Breast epithelium (tissue), 4 donors: ENCODE data around the gene C1orf21. TPM values are rescaled to one million over a fixed set of nuclear protein-coding genes. Genes with fewer than 3 reads are reported as not detected.
A peak's percentile ranks its signal among the peaks of the same experiment; 100 is the strongest.

Experiments
- DNase-seq, 2 donors: peaks; one replicate each; pipeline ENCODE4 v3.0.0-alpha.2; 2019; ENCODE audit warnings: low spot score in 2 of 2
- H3K27ac ChIP-seq, 2 donors: fragments of 200-600 bp; sonication (generic) in 1 of 2; one replicate each; pipeline ENCODE4 v1.5.1; 2016 to 2019; ENCODE audit warnings: mild to moderate bottlenecking in 1 of 2
- H3K27me3 ChIP-seq, 2 donors: fragments of 200-600 bp; sonication (generic) in 1 of 2; one replicate each; pipeline versions ENCODE4 v1.5.1 to v1.6.0; 2017 to 2019; ENCODE audit warnings: control low read depth in 1 of 2, mild to moderate bottlenecking in 1 of 2
- H3K36me3 ChIP-seq: fragments of 200-600 bp; one replicate; pipeline ENCODE4 v1.5.1; 2019
- H3K4me1 ChIP-seq, 2 donors: fragments of 200-600 bp; sonication (generic); one replicate each; pipeline ENCODE4 v1.5.1; 2016 to 2019; ENCODE audit warnings: control low read depth in 1 of 2
- H3K4me3 ChIP-seq, 3 donors: fragments of 200-600 bp; sonication (generic); 1 replicate in 2 of 3; 2 replicates in 1 of 3; pipeline ENCODE4 v1.5.1; 2016 to 2019; ENCODE audit warnings: mild to moderate bottlenecking in 3 of 3, moderate library complexity in 2 of 3
- H3K9me3 ChIP-seq, 2 donors: fragments of 200-600 bp; sonication (generic) in 1 of 2; one replicate each; pipeline ENCODE4 v1.5.1; 2016 to 2019; ENCODE audit warnings: control low read depth in 1 of 2
- POLR2A ChIP-seq: fragments of 450-650 bp; IDR thresholded peaks from one replicate; pipeline ENCODE4 v1.6.1; 2016; ENCODE audit warnings: antibody characterized with exemption, mild to moderate bottlenecking, moderate library complexity
- POLR2AphosphoS5 ChIP-seq, 3 donors: sonication (generic); formaldehyde crosslinking; IDR thresholded peaks; one replicate each; pipeline ENCODE4 v1.6.1; 2017; ENCODE audit warnings: antibody characterized with exemption in 3 of 3
- intact Hi-C: fragments of 100-400 bp; cut with DNase I; formaldehyde crosslinking; loops from one replicate; pipeline ENCODE4 v1.15.1; 2023; ENCODE audit warnings: low total_unique reads
- total RNA-seq, 3 donors: library from RNA; depleted of rRNA; stranded (reverse); fragments of >200 nt; gene quantifications; one replicate each; pipeline ENCODE4 v1.1.0, GENCODE V29; 2016
- TF ChIP-seq, protein P1 (sequence below), 3 donors: fragments of 450-650 bp; IDR thresholded peaks; one replicate each; pipeline ENCODE4 v1.5.1; 2016 to 2017; ENCODE audit warnings: antibody characterized with exemption in 3 of 3, mild to moderate bottlenecking in 3 of 3, moderate library complexity in 3 of 3

Gene C1orf21
- total RNA-seq, 3 donors from 2014 or later: 31.5 to 75.7 (median 54.7) TPM

DNA sequence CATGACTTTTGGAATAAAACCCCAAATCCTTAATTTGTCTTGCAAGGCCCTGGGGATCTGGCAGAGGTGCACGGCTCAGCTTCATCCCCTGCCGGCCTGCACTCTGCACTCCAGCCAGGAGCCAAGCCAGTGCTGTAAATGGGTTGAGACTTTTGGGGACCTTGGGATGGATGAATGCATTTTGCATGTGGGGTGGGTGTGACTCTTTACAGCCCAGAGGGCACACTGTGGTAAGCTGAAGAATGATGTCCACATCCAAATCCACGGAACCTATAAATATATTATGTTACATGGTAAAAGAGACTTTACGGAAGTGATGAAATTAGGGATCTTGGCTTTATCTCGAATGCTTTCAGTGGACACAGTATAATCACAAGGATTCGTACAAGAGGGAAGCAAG, 190.0 kb downstream of the C1orf21 start:
- intact Hi-C loops: no loop called here
- no peak for TF ChIP-seq POLR2A
- TF ChIP-seq, protein P1, sequence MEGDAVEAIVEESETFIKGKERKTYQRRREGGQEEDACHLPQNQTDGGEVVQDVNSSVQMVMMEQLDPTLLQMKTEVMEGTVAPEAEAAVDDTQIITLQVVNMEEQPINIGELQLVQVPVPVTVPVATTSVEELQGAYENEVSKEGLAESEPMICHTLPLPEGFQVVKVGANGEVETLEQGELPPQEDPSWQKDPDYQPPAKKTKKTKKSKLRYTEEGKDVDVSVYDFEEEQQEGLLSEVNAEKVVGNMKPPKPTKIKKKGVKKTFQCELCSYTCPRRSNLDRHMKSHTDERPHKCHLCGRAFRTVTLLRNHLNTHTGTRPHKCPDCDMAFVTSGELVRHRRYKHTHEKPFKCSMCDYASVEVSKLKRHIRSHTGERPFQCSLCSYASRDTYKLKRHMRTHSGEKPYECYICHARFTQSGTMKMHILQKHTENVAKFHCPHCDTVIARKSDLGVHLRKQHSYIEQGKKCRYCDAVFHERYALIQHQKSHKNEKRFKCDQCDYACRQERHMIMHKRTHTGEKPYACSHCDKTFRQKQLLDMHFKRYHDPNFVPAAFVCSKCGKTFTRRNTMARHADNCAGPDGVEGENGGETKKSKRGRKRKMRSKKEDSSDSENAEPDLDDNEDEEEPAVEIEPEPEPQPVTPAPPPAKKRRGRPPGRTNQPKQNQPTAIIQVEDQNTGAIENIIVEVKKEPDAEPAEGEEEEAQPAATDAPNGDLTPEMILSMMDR (IDR thresholded peaks at IDR 0.05): no peak
- TF ChIP-seq POLR2AphosphoS5 (IDR thresholded peaks at IDR 0.05): no peak
- H3K36me3 ChIP-seq: no peaks in the 10 kb centered on the region
- no peaks in the 10 kb centered on the region for H3K4me1 ChIP-seq
- no peaks in the 10 kb centered on the region for H3K27me3 ChIP-seq
- no peak overlapping the region for H3K4me3 ChIP-seq
- H3K9me3 ChIP-seq: peaks cover 0 to 8% of the 10 kb centered on the region in 2 donors
- peak overlapping the region in 1 of 2 donors; percentile 57 for H3K27ac ChIP-seq
- DNase-seq: no peak

DNA sequence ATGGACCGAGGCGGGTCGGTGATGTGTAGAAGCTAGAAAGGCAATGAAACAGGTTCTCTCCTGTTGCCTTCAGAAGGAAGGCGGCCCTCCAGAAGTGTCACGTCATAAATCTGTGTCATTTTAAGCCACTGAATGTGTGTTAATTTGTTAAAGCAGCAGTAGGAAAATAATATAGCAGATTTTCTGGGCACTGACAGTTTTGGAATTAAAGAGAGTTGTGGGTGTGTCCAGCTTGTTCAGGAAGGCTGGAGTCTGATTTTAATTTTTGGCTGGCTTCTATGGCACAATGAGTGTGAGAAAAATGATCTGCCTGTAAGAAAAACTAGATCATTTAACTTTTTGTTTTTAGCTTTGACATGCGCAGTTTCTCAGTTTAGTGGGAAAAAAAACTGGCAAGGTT, 190.5 kb downstream of the C1orf21 start:
- Histone ChIP-seq H3K36me3 (no peaks in the 10 kb centered on the region), H3K9me3 (peaks cover 0 to 8% of the 10 kb centered on the region in 2 donors), H3K4me1 (no peaks in the 10 kb centered on the region), H3K4me3 (no peak overlapping the region), H3K27me3 (no peaks in the 10 kb centered on the region), H3K27ac (peak overlapping the region in 1 of 2 donors; percentile 57)
- no peak for DNase-seq
- no peak for TF ChIP-seq POLR2A
- no peak for TF ChIP-seq POLR2AphosphoS5 (IDR thresholded peaks at IDR 0.05)
- TF ChIP-seq, protein P1 (IDR thresholded peaks at IDR 0.05): no peak
- intact Hi-C loops: no loop called here

DNA sequence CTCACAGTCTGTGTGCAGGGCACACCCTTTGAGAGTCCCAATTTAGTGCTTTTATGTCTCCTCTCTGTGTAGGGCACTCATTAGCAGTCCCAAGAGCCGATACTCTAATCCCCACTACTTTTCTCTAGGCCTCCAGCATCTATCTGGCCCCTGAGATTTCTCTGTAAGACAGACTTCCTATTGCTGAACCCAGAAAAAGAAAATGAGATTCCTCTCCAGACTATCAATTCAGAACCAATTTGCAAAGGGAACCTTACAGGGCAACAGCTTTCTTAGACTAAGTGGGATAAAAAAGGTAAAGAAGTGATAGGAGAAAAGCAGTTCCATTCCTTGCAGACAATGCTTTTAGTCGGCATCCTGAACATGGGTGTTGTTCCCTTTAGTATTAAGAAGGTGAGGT, 195.6 kb downstream of the C1orf21 start:
- intact Hi-C loops: no loop called here
- Histone ChIP-seq H3K27ac (peak overlapping the region in 1 of 2 donors; percentile 26), H3K9me3 (peaks cover 0 to 8% of the 10 kb centered on the region in 2 donors), H3K27me3 (no peaks in the 10 kb centered on the region), H3K36me3 (no peaks in the 10 kb centered on the region), H3K4me1 (no peaks in the 10 kb centered on the region), H3K4me3 (no peak overlapping the region)
- DNase-seq: no peak
- TF ChIP-seq, protein P1 (IDR thresholded peaks at IDR 0.05): no peak
- no peak for TF ChIP-seq POLR2AphosphoS5 (IDR thresholded peaks at IDR 0.05)
- TF ChIP-seq POLR2A: no peak

DNA sequence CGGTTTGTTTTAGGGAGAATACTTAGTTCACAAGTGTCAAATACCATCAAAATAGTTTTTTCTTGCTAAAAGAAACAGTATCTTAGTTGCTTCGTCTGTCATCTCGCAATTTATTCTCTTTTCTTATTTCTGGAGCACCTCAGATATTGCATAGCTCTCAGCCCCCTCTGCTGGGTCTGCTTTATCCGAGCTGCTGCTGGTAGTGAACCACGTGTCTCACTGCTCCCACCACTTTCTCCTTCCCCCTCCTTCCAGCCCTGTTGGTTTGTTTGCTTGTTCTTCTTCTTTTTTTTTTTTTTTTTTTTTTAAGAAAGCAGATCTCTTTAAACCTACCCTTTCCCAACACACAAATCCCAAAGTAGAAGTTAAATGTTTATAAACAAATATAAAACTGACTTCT, 197.0 kb downstream of the C1orf21 start:
- Histone ChIP-seq H3K36me3 (no peaks in the 10 kb centered on the region), H3K27me3 (no peaks in the 10 kb centered on the region), H3K27ac (no peak overlapping the region), H3K4me1 (no peaks in the 10 kb centered on the region), H3K4me3 (no peak overlapping the region), H3K9me3 (peaks cover 0 to 8% of the 10 kb centered on the region in 2 donors)
- intact Hi-C loops: no loop called here
- TF ChIP-seq POLR2A (no peak), POLR2AphosphoS5 (IDR thresholded peaks at IDR 0.05) (no peak)
- TF ChIP-seq, protein P1 (IDR thresholded peaks at IDR 0.05): no peak
- DNase-seq: no peak

DNA sequence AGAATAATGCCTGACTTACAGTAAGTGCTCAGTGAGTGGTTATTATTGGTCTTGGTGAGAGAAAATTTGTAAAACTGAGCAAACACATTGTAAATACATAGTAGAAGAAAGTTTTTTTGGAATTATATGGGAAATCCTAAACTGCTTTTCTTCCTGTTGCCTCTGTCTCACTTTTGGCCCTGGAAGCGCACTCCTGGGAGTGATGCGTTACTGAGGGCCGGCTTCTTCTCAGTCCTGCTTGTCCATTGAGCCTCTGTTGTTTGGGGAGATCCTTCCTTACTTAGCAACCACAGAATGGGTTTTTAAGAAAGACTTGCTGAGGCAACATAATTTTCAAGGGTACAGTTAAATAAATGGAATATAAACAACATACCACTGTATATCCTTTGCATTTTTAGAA, 201.9 kb downstream of the C1orf21 start:
- intact Hi-C loops: no loop called here
- Histone ChIP-seq H3K4me1 (no peaks in the 10 kb centered on the region), H3K36me3 (no peaks in the 10 kb centered on the region), H3K27me3 (no peaks in the 10 kb centered on the region), H3K27ac (no peak overlapping the region), H3K4me3 (no peak overlapping the region), H3K9me3 (no peaks in the 10 kb centered on the region)
- TF ChIP-seq POLR2AphosphoS5 (IDR thresholded peaks at IDR 0.05) (no peak), POLR2A (no peak)
- TF ChIP-seq, protein P1 (IDR thresholded peaks at IDR 0.05): no peak
- no peak for DNase-seq
